ENCODE data around the gene SCN11A.
"Not testable (repeated sequence)": the region's sequence is repeated elsewhere in the genome, so short reads cannot be mapped to it uniquely, and the experiment has no call there.

The SCN11A gene

GRCh38 chr3:39067286-39067685 is 15.5 kb upstream of the SCN11A start:
- no peak for DNase-seq (ENCODE audit: low read depth in 1 of 2, low spot score in 1 of 2)

GRCh38 chr3:39065197-39065596 is 13.5 kb upstream of the SCN11A start:
- no peak for DNase-seq (ENCODE audit: low read depth in 1 of 2, low spot score in 1 of 2)

DNA sequence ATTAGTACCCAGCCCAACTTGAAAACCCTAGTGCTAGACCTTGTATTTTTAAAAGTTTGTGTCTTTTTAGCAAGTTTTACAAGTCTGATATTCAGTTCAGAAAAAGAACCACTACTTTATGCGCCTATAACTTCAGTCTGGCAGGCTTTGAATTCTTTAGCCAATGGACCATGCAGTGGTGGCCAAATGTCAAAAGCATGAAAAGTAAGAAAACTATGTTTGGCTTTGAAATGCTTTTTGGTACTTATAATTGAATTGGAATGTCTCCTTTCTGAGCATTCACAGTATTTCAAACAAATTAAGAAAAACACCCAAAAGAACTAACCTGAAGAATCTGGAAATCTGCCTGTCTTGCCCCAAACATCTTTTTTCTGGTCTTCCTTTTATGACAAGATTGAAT is 12.9 kb upstream of the SCN11A start:
- DNase-seq (ENCODE audit: low read depth in 1 of 2, low spot score in 1 of 2): no peak

- DNase-seq (ENCODE audit: low read depth in 1 of 2, low spot score in 1 of 2): no peak
Observed at GRCh38 chr3:39063143-39063542, 11.4 kb upstream of the SCN11A start.

GRCh38 chr3:39062180-39062579 is 10.4 kb upstream of the SCN11A start:
- no peak for DNase-seq (ENCODE audit: low read depth in 1 of 2, low spot score in 1 of 2)

DNA sequence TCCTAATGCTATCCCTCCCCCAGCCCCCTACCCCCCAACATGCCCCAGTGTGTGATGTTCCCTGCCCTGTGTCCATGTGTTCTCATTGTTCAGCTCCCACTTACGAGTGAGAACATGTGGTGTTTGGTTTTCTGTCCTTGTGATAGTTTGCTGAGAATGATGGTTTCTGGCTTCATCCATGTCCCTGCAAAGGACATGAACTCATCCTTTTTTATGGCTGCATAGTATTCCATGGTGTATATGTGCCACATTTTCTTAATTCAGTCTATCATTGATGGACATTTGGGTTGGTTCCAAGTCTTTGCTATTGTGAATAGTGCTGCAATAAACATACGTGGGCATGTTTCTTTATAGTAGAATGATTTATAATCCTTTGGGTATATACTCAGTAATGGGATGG is 9.5 kb upstream of the SCN11A start:
- DNase-seq (ENCODE audit: low read depth in 1 of 2, low spot score in 1 of 2): not testable (repeated sequence)

DNA sequence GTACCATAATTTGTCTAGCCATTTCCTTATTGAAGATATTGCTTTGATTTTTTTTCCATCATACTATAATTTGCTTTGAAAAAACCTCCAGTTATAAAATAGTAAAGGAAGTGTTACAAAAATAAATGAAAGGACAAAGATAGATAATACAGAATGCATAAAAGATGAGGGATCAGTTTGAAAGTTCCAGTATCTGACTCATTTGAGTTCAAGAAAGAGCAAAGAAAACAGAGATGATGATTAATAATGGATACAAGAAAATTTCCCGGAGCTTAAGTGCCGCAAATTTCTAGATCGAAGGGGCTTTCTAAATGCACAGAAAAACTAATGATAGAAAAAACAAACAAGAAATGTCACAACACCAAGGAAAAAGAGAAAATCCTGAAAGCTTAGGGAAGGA is 4.4 kb upstream of the SCN11A start:
- DNase-seq (ENCODE audit: low read depth in 1 of 2, low spot score in 1 of 2): no peak

- no peak for DNase-seq (ENCODE audit: low read depth in 1 of 2, low spot score in 1 of 2)
Observed at GRCh38 chr3:39053696-39054095, 2.0 kb upstream of the SCN11A start.

GRCh38 chr3:39052583-39052982 is 839 bp upstream of the SCN11A start:
- DNase-seq (ENCODE audit: low read depth in 1 of 2, low spot score in 1 of 2): no peak

DNA sequence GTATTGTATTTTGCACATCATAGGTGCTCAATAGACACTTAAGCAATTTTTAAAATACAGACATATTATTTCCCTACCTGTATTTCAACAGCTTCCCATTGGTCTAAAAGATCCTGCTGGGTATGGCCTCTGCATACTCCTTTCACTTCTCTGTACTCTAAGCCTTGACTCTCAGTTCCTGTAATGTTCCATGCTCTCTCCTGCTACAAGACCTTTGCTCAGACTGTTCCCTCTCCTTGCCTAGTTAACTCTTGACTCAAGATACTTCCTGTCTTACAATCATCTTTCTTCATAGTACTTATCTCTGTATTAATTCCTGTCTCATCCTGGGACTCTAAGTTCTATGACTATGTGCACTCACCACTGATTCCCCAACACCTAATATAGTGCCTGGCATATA is 1.7 kb downstream of the SCN11A start:
- DNase-seq (ENCODE audit: low read depth in 1 of 2, low spot score in 1 of 2): no peak

GRCh38 chr3:39038165-39038564 is 13.6 kb downstream of the SCN11A start:
- DNase-seq (ENCODE audit: low read depth in 1 of 2, low spot score in 1 of 2): no peak

DNA sequence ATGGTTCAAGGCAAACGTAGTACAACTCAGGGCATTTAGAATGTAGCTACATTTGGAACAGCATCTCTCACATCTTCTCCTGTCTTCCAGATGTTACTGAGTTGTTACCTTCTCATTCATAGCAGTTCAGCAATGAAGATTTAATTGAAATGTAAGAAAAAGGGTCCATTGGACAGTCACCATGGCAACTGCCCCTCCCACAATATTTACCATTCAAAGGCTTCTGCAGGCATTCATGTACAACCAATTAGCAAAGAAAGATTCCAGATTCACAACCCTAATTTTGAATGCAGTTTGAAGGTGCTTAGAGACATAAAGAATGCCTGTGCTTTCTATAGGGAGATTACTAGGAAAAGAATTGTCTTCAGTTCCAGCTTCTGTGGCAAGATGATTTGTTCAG is 22.2 kb downstream of the SCN11A start:
- DNase-seq (ENCODE audit: low read depth in 1 of 2, low spot score in 1 of 2): no peak

DNA sequence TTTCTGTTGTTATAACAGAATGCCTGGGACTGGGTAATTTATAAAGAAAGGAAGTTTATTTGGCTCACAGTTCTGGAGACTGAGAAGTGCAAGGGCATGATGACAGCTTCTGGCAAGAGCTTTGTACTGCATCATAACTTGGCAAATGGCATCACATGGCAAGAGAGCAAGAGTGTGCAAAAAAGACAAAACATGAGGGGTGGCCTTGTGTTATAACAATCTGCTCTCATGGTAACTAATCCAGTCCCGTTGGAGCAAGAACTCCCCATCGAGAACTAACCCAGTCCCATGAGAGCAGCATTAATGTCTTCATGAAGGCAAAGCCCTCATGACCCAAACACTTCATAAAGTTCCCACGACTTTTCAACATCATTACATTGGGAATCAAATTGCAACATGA is 23.2 kb downstream of the SCN11A start:
- no peak for DNase-seq (ENCODE audit: low read depth in 1 of 2, low spot score in 1 of 2)

DNA sequence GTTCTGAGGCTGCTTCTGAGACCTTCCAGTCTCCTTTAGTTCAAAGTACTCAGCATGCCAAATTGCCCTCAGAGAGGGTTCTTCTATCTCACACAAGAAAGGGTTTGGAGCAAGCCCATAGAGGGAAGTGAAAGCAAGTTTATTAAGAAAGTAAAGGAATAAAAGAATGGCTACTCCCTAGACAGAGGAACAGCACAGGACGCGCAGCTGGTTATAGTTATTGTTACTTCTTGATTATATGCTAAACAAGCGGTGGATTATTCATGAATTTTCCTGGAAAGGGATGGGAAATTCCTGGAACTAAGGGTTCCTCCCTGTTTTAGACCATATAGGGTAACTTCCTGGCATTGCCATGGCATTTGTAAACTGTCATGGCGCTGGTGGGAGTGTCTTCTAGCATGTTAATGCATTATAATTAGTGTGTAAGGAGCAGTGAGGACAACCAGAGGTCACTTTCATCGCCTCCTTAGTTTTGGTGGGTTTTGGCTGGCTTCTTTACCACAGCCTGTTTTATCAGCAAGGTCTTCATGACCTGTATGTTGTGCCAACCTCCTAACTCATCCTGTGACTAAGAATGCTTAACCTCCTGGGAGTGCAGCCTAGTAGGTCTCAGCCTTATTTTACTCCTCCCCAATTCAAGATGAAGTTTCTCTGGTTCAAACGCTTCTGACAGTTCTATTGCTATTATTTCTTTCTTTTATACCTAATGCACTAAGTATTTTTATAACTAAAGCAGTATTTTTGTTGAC is 26.3 kb downstream of the SCN11A start:
- DNase-seq (ENCODE audit: low read depth in 1 of 2, low spot score in 1 of 2): no peak

DNA sequence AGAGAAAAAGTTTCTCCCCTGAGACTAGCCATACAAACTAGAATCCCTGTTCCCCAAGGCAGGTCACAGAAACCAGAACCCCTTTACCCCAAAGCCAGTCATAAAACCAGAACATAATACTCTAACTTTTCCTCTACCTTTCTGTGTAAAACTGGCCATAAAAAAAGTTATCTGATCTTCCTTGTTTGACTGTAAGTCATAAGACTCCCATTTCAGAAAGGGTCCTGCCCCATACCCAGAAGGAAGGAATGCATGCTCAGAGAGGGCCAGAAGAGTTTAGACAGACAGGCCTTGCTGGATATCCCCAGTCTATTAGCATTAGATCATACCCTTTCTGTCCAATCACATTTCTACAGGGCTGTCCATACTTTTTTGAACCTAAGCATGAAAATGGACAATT is 27.2 kb downstream of the SCN11A start:
- DNase-seq (ENCODE audit: low read depth in 1 of 2, low spot score in 1 of 2): no peak

- DNase-seq (ENCODE audit: low read depth in 1 of 2, low spot score in 1 of 2): no peak
Observed at GRCh38 chr3:39022286-39022630, 29.5 kb downstream of the SCN11A start.

DNA sequence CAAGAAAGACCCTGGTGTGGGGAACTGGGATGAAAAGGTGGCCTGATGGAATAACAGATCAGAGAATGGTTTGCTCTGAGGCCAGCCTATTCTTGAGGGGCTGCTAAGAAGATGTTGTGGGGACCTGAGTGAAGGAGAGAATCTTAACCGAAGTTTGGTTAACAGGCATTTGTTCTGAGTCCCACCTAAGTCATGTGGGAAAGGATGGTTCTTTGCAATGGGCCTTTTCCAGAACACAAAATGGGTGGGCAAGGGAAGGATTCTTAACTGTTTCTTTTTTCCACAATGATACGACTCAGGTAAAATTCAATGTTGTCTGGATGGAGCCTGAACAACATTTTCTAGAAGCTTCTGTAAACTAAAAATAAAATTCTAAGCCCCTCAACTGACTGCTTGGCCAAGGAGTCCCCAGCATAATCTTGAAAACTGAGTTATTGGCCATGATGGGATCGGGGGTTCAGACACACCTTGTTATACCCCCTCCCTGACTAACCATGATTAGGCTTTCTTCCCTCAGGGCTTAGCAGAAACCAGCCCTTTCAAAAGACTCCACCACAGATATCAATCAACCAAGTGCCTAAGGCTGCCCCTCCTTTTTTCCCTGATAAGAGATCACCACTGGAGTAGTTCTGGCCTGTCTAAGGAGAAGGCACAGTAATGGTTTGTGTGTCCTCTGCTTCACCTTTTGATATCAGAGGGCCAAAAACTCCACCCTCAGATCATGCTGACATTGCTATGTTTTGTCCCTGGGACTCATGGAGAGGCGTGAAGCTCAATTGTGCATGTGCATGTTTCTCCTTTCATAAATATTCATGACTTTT is 30.1 kb downstream of the SCN11A start:
- DNase-seq (ENCODE audit: low read depth in 1 of 2, low spot score in 1 of 2): no peak

GRCh38 chr3:39021029-39021428 is 30.7 kb downstream of the SCN11A start:
- no peak for DNase-seq (ENCODE audit: low read depth in 1 of 2, low spot score in 1 of 2)

DNA sequence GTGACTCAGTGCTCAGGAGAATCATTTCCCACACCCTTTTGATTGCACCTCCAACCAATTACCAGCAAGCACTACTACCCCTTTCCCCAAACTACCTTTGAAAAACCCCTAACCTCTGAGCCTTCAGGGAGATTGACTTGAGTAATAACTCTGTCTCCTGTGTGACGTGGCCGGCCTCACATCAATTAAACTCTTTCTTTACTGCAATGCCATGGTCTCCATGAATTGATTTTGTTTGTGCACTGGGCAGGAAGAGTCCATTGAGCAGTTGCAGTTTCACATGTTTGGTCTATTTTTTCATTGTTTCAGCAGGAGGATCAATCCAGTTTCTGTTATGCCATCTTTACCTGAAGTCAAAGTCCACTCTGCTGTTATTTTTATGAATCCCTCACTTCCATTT is 32.4 kb downstream of the SCN11A start:
- DNase-seq (ENCODE audit: low read depth in 1 of 2, low spot score in 1 of 2): no peak

GRCh38 chr3:39015418-39015817 is 36.3 kb downstream of the SCN11A start:
- no peak for DNase-seq (ENCODE audit: low read depth in 1 of 2, low spot score in 1 of 2)

DNA sequence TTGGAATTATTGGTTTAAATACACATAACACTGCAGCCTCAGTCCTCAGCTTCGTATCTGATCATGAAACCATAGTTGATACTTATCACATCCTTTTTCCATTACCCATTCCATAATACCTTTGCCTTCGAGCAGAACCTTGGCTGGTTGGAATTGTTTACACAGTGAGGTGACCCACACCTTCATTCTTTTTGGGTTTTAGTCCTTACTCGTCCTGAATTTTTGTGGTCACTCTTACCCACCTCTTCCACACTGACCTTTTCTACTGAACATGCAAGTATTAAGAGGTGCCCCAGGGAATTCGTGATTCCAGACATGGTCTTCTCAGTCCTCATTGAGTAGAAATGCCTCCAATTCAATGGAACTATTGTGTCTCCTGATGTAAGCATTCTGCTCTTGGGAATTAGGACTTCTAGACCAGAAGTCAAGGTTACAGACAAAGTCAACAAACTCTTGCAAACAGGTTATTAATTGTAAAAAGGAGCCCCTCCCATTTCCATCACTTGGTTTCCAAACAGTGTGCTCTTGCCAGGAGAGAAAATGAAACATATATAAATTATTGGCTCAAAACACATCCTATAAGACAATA is 37.7 kb downstream of the SCN11A start:
- DNase-seq (ENCODE audit: low read depth in 1 of 2, low spot score in 1 of 2): no peak

DNA sequence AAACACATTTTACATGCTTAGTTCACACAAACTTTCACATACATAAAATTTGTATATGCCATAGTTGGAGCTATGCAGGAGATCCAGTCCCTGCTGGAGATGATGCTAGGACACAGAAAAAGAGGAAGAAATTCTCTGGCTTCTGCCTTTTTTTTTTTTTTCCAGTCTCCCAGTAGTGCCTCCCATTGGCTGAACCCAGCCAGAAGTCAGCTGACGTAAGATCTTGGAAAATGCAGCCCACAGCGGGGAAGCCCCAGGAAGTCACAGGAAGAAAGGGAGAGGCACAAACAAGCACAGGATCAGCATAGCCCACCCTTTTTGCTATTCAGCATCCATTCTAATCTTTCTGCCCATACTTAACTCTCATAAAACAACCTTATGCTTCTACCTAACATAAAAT is 38.5 kb downstream of the SCN11A start:
- no peak for DNase-seq (ENCODE audit: low read depth in 1 of 2, low spot score in 1 of 2)
